HG03342 (cell line): ENCODE measurements around the gene TFAP2E.
"Not testable (repeated sequence)": the region's sequence is repeated elsewhere in the genome, so short reads cannot be mapped to it uniquely, and the experiment has no call there.

Experiments used
- ATAC-seq: cut with Tn5 transposase; IDR thresholded peaks from one replicate; pipeline ENCODE4 v1.9.1; 2021; ENCODE audit warnings: mild to moderate bottlenecking, moderate library complexity; ENCODE audit not compliant: unreplicated experiment

TFAP2E gene

GRCh38 chr1:35571263-35571662 lies 1.9 kb upstream of the TFAP2E start:
- no peak for ATAC-seq

GRCh38 chr1:35572296-35572695 lies 818 bp upstream of the TFAP2E start:
- no peak for ATAC-seq

GRCh38 chr1:35574125-35574654 lies 1.1 kb downstream of the TFAP2E start:
- no peak for ATAC-seq

- no peak for ATAC-seq
Observed at GRCh38 chr1:35574655-35575415, 1.7 kb downstream of the TFAP2E start.

- ATAC-seq, result no peak
Observed at GRCh38 chr1:35575416-35575958, 2.4 kb downstream of the TFAP2E start.

- ATAC-seq, result no peak
Observed at GRCh38 chr1:35576061-35576765, 3.1 kb downstream of the TFAP2E start.

- not testable (repeated sequence) for ATAC-seq
Observed at GRCh38 chr1:35576766-35577070, 3.6 kb downstream of the TFAP2E start.

- peak; percentile 52 for ATAC-seq
Observed at GRCh38 chr1:35577071-35577998, 4.2 kb downstream of the TFAP2E start.

- no peak for ATAC-seq
Observed at GRCh38 chr1:35580949-35581388, 7.9 kb downstream of the TFAP2E start.

GRCh38 chr1:35581621-35582020 lies 8.5 kb downstream of the TFAP2E start:
- not testable (repeated sequence) for ATAC-seq

GRCh38 chr1:35585281-35585680 lies 12.2 kb downstream of the TFAP2E start:
- no peak for ATAC-seq

- not testable (repeated sequence) for ATAC-seq
Observed at GRCh38 chr1:35585805-35586204, 12.7 kb downstream of the TFAP2E start.

GRCh38 chr1:35586808-35587207 lies 13.7 kb downstream of the TFAP2E start:
- ATAC-seq, result no peak

GRCh38 chr1:35587736-35588135 lies 14.6 kb downstream of the TFAP2E start:
- no peak for ATAC-seq

- no peak for ATAC-seq
Observed at GRCh38 chr1:35588197-35588910, 15.2 kb downstream of the TFAP2E start.

- no peak for ATAC-seq
Observed at GRCh38 chr1:35589516-35590427, 16.7 kb downstream of the TFAP2E start.

- no peak for ATAC-seq
Observed at GRCh38 chr1:35590476-35591040, 17.4 kb downstream of the TFAP2E start.

- ATAC-seq, result no peak
Observed at GRCh38 chr1:35591211-35591610, 18.1 kb downstream of the TFAP2E start.
